ENCODE data around the gene RTL10.

Gene RTL10

DNA sequence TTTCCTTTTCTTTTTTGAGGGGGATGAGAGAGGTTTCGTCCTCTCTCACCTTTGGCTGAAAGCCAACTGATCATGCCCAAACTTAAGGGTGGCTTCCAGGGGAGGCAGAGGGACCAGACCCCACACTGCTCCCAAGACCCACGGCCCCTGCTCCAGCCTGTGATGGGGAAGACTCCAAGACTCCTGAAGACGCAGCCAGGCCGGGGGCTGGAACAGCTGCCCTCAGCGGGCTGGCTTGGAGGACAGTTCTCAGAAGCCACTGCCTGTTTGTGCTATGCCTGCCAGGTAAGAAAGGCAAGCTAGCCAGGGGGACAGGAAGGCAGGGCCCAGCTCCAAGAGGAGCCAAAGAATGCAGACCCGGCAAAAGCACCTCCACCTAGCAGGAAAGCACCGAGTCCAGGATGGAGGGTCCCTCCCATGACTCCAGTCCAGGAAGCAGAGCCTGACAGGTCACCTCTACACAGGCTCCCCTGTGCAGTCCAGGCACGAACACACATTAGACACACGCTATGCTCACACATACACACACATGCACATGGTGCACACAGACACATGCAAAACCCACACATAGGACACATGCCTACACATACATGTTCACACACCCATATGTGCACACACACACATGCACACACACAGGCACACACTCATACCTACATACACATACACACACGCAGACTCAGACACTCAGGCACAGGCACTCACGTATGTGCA, 31.3 kb downstream of the RTL10 start:
- DNase-seq (ENCODE audit: low read depth): no peak

GRCh38 chr22:19822301-19823117, 32.2 kb downstream of the RTL10 start:
- DNase-seq (ENCODE audit: low read depth): no peak

DNA sequence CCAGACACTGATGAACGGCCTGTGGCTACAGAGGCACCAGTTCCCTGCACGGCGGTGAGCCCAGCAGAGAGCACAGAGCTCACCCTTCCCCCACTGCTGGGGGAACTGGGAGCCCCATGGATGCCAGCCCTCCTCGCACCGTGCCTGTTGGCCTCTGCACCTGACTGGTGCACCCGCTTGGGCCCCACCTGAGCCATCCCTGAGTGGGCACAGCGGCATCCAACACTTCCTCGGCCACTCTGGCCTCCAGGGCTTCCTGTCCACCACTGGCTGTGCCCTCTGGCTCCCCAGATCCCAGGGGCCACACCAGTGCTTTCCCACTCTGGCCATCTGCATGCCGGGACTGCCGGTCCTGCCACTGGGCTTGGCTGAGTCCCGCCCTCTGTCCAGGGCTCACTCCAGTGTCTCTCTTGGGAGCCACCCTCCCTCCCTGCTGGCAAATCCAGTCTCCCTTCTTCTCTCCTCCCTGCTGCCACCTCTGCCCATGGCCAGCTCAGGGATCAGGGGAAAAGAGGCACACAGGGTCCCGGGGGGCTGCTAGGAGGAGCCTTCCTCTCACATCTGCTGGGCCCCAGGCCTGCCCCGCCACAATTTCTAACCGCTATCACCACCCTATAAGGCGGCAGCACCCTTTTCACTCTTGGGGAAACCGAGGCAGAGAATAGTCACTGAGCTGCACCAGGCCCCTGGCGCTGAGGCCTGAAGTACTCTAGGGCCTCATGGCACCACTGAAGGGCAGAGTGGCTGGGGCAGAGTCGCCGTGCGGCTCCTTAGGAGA, 33.0 kb downstream of the RTL10 start:
- no peak for DNase-seq (ENCODE audit: low read depth)

DNA sequence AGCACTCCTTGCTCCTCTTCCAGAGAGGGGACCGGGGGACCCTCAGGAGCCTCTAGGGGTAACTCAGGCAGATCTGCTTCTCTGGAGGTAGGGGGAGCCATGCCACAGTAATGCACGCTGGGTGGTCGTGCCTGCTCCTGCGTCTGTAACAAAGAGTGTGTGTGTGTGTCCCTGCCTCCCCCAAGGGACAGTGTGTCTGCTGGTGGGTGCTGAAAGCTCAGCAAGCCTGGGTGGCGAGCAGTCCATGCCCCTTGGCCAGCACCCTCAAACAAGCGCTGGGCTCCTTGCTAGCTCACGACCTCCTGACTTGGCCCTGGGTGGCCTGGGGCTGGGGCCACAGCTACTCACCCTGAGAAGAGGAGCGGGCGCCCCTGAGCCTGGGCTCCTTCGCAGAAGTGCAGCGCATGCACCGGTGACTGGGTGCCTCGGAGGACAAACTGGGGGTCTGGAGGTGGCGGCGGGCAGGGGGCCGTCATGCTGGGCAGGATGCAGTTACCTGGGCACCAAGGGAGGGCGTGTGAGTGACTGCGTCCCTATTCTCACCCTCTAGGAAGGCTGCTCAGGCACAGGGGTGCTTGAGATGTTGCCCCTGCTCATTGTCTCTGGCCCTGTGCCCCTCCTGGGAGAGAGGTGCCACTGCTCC, 33.7 kb downstream of the RTL10 start:
- DNase-seq (ENCODE audit: low read depth): no peak

- no peak for DNase-seq (ENCODE audit: low read depth)
Observed at GRCh38 chr22:19819911-19820879, 34.5 kb downstream of the RTL10 start.

DNA sequence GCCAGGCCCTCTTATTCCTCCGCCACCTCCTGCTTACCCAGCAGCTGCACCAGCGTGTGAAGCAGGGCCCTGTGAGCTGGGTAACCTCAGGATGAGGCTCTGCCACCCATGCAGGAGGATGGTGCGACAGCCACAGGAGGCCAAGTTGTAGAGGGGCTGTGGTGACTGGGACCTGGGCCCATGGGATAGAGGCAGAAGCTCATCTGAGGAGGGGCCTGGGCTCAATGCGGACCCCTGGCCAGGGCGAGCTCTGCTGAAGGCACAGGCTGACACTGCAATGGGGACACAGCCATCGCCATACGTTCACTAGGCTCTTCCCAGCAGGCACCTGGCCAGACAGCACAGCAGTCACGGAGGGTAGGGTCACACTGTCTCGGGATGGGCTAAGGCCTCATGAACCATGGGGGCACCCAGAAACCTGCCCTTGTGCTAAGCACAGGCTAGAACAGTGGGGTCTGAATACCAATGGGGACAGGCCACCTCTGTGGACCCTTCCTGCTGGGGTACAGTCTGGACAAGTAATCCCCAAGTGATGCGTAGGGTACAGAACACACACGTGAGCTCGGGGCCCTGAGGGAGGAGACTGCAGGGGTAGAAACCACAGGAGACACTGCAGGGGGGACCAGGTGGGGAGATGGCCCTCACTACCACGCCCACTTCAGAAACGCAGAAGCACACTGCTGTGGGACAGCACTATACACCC, 35.3 kb downstream of the RTL10 start:
- no peak for DNase-seq (ENCODE audit: low read depth)

GRCh38 chr22:19818324-19819207, 36.1 kb downstream of the RTL10 start:
- no peak for DNase-seq (ENCODE audit: low read depth)

GRCh38 chr22:19816372-19817119, 38.1 kb downstream of the RTL10 start:
- DNase-seq (ENCODE audit: low read depth): no peak

- no peak for DNase-seq (ENCODE audit: low read depth)
Observed at GRCh38 chr22:19815823-19816290, 38.8 kb downstream of the RTL10 start.

DNA sequence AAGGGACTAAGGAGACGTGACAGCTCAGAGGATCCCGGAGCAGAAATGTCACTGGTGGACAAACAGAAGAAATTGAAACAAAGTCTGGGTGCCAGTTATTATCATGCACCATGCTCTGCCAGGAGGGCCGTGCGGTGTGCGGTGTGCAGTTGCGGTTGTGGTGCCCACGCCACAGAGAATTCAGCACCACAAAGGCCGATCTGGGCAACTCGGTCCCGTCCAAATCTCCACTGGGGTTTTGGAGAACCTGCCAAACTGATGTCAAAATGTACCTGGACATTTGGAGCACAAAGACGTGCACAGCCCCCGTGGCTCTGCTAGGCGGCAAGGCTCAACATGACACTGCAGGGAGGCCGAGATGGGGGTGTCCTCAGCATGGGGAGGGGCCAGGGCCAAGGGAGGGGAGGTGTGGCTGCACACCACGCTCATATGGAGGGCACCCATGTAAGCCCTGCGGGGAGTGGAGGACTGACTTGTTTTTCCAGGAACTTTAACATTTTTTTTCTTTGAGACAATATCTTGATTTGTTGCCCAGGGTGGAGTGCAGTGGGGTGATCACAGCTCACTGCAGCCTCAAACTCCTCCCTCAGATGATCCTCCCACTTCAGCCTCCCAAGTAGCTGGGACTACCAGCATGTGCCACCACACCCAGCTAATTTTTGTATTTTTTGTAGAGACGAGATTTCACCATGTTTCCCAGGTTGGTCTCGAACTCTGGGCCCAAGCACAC, 39.4 kb downstream of the RTL10 start:
- no peak for DNase-seq (ENCODE audit: low read depth)

DNA sequence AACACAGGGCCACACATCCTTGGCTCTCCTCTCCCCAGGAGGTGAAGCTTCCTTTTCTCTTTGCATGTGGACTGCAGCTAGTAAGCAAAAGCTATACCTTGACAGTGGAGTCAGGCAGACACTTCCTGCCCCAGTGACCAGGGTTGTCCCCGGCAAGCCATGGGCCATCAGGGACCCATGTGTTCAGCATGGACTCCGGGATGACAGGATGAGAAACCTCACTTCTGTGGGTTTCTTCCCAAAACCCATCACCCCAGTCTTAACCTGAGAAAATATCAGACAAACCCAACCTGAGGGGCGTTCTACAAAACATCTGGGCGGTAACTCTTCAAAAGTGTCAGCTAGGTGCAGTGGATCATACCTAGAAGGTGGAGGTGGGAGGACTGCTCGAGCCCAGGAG, 40.2 kb downstream of the RTL10 start:
- no peak for DNase-seq (ENCODE audit: low read depth)

GRCh38 chr22:19812910-19813309, 41.8 kb downstream of the RTL10 start:
- DNase-seq (ENCODE audit: low read depth): no peak

DNA sequence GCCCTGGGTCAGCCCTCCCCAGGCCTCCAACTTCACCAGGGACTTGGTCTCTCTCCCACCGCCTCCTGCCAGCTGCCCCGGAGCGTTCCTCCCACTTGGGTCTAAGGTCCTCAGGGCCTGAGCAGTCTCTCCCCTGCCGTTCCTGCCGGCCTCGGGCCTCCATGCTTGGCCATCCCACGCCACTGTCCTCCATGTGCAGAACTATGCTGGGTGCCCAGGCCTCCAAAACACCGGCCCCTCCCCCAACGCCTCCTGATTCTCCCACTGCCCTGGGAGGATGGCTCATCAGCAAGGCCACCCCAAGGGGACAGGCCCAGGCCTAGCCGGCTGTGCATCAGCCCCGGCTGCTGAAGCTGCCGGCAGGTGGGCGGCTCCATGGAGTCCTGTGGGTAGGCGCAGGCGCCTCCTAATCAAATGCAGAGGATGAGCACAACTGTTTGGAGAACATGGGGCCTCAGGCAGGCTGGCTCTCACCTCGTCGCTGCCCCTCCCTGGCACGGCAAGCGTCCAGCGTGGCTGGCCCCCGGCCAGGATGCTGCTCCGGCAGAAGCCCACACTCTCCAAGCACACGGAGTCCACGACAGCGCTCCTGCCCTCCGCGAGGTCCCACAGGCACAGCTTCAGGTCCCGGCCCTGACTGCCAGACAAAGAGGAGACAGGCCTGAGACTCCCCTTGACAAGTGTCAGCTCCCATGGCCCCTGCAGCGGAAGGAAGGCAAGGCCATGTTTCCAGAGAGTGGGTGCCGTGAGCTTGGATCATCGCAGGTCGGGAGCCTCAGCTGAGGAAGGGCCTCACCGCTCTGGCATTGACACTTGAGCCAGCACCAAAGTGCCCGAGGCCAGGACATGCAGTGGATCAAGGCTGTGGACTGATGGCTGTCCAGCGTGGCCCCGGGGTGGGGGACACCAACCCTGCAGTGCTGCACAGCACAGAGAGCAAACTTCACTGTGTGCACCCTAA, 42.6 kb downstream of the RTL10 start:
- DNase-seq (ENCODE audit: low read depth): no peak

DNA sequence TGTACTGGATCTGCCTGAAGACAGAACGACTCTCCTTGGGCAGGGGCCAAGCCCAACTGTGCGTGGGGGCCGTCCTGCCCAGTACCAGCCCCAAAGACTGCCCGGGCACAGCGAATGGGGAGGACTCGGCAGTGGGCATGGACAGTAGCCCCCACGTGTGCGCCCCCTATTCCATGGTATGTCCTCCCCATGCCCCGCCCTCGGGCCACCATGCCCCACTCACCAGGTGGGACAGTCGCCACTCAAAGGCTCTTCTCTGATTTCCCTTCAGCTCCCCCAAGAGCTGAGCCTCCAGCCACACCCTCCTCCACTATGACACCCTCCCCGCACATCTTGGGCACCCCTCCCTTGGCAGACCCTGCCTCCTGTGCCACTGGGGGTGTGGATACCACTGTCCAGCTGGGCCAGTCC, 43.5 kb downstream of the RTL10 start:
- no peak for DNase-seq (ENCODE audit: low read depth)

DNA sequence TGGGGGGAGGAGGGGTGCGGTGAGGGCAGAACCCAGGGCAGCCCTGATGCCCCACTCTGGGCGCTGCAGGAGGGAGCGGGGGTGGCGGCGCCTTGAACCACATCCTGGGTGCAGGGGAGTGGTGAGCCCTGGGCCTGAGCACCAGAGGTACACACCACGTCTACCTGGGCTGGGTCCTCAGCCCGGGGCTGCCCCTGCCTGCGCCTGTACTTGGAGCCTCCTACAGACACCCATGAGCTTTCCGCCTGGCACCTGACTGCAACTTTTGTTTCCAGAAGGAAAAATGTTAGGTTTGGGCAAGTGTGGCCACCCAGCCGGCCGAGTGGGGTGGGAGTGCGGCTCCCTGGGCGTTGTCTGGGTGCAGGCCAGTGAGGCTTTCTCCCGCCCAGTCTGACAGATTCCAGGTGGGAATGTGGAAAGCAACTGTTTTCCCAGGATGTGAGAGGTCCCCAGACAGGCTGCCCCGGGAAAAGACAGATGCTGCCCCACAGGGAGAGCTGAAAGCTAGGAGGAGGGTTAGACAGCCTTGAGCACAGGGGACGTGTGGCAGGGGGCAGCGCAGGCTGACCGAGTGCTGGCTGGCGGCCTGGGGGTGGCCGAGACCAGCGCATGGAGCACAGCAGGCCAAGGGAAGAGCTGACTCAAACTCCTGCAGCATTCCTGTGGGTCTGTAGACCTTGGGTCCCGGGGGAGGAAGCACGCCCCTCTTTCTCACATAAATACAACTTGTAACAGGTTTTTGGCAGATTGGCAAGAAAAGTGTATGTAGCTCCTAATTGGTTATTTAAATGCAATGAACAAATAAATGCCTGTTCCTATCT, 44.1 kb downstream of the RTL10 start:
- peak; percentile 82 for DNase-seq (ENCODE audit: low read depth)

GRCh38 chr22:19809741-19810140, 44.9 kb downstream of the RTL10 start:
- DNase-seq (ENCODE audit: low read depth): no peak
